Parathyroid adenoma (tissue), 2 donors: ENCODE data around the gene THG1L.
"Not testable (repeated sequence)": the region's sequence is repeated elsewhere in the genome, so short reads cannot be mapped to it uniquely, and the experiment has no call there.

Source experiments
- H2AFZ ChIP-seq: fragments of 300-600 bp; sonication (generic); one replicate; pipeline ENCODE4 v1.7.0; 2017; ENCODE audit warnings: antibody characterized with exemption, mild to moderate bottlenecking
- H3K27ac ChIP-seq: fragments of 300-600 bp; sonication (generic); one replicate; pipeline ENCODE4 v1.7.0; 2017
- H3K27me3 ChIP-seq: fragments of 300-600 bp; sonication (generic); one replicate; pipeline ENCODE4 v1.7.0; 2017; ENCODE audit warnings: low read length; ENCODE audit not compliant: control insufficient read depth, insufficient read depth
- H3K36me3 ChIP-seq: fragments of 300-600 bp; sonication (generic); one replicate; pipeline ENCODE4 v1.7.0; 2017; ENCODE audit warnings: low read length; ENCODE audit not compliant: control insufficient read depth, insufficient read depth
- H3K4me1 ChIP-seq: fragments of 300-600 bp; sonication (generic); one replicate; pipeline ENCODE4 v1.7.0; 2017; ENCODE audit warnings: control low read depth
- H3K4me2 ChIP-seq: fragments of 300-600 bp; sonication (generic); one replicate; pipeline ENCODE4 v1.7.0; 2017; ENCODE audit warnings: low read length
- H3K4me3 ChIP-seq: fragments of 300-600 bp; sonication (generic); one replicate; pipeline ENCODE4 v1.7.0; 2017; ENCODE audit warnings: low read depth, low read length
- H3K79me2 ChIP-seq: fragments of 300-600 bp; sonication (generic); one replicate; pipeline ENCODE4 v1.7.0; 2017; ENCODE audit warnings: control low read depth
- H3K9ac ChIP-seq: fragments of 300-600 bp; sonication (generic); one replicate; pipeline ENCODE4 v1.7.0; 2017; ENCODE audit warnings: mild to moderate bottlenecking
- H3K9me3 ChIP-seq: fragments of 300-600 bp; sonication (generic); one replicate; pipeline ENCODE4 v1.7.0; 2017; ENCODE audit warnings: low read length; ENCODE audit not compliant: control insufficient read depth
- TF ChIP-seq, protein P1 (sequence below): fragments of 300-600 bp; sonication (generic); IDR thresholded peaks from one replicate; pipeline ENCODE4 v1.7.0; 2017; ENCODE audit warnings: antibody characterized with exemption, mild to moderate bottlenecking
- donor health status: primary hyperparathyroidism.

The THG1L gene

DNA sequence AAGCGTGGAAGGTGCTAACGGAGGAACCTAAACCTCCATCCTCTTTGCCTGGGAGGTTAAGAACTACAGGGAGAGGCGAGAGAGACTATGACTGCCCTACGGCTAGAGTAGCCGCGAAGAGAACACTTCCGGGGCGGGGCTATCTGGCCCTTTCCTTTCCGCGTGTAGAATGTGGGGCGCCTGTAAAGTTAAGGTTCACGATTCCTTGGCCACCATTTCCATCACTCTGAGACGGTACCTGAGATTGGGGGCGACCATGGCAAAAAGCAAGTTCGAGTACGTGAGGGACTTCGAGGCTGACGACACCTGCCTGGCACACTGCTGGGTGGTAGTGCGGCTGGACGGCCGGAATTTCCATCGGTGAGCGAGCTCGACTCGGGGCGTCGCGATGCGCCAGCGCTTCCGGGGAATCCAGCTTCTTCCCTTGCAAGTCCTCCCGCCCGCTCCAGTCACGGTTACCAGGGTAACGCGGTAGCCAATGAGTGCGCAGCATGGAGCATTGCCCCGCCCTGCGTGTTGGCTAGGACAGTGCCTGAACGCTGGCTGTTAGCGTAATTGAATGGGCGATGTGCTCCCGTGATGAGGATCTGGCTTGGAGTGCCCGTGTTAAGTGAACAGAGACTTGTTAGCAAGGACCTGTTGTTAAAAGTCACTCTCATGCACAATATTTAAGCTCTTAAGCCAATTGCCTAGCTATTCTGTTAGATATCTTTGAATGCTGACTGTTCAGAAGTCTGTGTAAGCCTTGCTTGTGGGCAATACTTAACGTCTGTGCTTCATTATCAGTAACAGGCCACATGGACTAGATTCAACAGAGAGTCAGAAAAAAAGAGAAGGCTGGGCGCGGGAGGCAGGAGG, at the start of gene THG1L:
TSS of gene THG1L (plus strand) at position 149 of the 858 bp plus-strand sequence. CDS start at position 170, 21 bp downstream.
- H3K9me3 ChIP-seq, result no peaks in the 10 kb centered on the region
- H2AFZ ChIP-seq, result peak within 1 kb of the TSS; percentile 91
- H3K27me3 ChIP-seq, result no peaks in the 10 kb centered on the region
- no peaks in the 10 kb centered on the region for H3K36me3 ChIP-seq
- peak within 1 kb of the TSS; percentile 32 for H3K9ac ChIP-seq
- peak within 1 kb of the TSS; percentile 77 for H3K4me3 ChIP-seq
- no peaks in the 10 kb centered on the region for H3K79me2 ChIP-seq
- TF ChIP-seq, protein P1, sequence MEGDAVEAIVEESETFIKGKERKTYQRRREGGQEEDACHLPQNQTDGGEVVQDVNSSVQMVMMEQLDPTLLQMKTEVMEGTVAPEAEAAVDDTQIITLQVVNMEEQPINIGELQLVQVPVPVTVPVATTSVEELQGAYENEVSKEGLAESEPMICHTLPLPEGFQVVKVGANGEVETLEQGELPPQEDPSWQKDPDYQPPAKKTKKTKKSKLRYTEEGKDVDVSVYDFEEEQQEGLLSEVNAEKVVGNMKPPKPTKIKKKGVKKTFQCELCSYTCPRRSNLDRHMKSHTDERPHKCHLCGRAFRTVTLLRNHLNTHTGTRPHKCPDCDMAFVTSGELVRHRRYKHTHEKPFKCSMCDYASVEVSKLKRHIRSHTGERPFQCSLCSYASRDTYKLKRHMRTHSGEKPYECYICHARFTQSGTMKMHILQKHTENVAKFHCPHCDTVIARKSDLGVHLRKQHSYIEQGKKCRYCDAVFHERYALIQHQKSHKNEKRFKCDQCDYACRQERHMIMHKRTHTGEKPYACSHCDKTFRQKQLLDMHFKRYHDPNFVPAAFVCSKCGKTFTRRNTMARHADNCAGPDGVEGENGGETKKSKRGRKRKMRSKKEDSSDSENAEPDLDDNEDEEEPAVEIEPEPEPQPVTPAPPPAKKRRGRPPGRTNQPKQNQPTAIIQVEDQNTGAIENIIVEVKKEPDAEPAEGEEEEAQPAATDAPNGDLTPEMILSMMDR, result no peak
- no peaks in the 10 kb centered on the region for H3K4me1 ChIP-seq
- peak within 1 kb of the TSS; percentile 94 for H3K27ac ChIP-seq
- peak within 1 kb of the TSS; percentile 81 for H3K4me2 ChIP-seq

- Histone ChIP-seq H3K4me2 (no peak overlapping the region), H3K36me3 (no peaks in the 10 kb centered on the region), H3K9ac (no peak overlapping the region), H3K4me1 (no peaks in the 10 kb centered on the region), H2AFZ (no peak overlapping the region), H3K27me3 (no peaks in the 10 kb centered on the region), H3K9me3 (no peaks in the 10 kb centered on the region), H3K27ac (no peak overlapping the region), H3K79me2 (no peaks in the 10 kb centered on the region), H3K4me3 (no peak overlapping the region)
- TF ChIP-seq, protein P1, result no peak
Measured at GRCh38 chr5:157682257-157682656, 49.0 kb upstream of the THG1L start.

DNA sequence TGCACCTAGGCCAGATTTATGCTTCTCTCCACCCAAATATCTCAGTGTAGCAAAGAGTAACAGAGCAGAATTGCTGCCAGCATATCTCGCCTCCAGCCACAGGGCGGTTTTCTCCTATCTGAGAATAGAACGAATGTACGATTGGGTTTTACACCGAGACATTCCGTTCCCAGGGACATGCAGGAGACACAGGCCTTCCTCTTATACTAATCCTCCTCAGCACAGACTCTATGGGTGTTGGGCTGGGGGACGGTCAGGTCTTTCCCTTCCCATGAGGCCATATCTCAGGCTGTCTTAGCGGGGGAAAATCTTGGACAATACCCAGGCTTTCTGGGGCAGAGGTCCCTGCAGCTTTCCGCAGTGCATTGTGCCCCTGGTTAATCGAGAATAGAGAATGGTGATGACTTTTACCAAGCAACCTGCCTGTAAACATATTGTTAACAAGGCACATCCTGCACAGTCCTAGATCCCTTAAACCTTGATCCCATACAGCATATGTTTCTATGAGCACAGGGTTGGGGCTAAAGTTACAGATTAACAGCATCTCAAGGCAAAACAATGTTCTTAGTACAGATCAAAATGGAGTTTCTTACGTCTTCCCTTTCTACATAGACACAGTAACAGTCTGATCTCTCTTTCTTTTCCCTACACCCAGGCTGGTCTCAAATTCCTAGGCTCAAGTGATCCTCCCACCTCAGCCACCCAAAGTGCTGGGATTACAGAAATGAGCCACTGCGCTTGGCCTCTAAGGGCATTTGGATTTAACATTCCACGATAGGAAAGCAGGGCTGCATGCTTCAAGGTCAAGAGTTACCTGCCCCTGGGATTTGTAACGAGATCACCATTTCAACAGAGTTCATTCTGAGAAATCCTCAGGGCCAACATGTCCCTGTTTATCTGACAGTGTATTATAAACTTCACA, 44.7 kb upstream of the THG1L start:
- H3K4me3 ChIP-seq, H3K27ac ChIP-seq, H3K9me3 ChIP-seq, H3K36me3 ChIP-seq, H3K27me3 ChIP-seq, H3K4me2 ChIP-seq, H3K4me1 ChIP-seq, H3K79me2 ChIP-seq, H3K9ac ChIP-seq: not testable (repeated sequence)
- H2AFZ ChIP-seq, result peak overlapping the region; percentile 17

GRCh38 chr5:157687198-157687554, 44.0 kb upstream of the THG1L start:
- Histone ChIP-seq H3K36me3 (no peaks in the 10 kb centered on the region), H3K9me3 (no peaks in the 10 kb centered on the region), H3K27ac (no peak overlapping the region), H3K4me1 (no peaks in the 10 kb centered on the region), H3K4me3 (no peak overlapping the region), H2AFZ (no peak overlapping the region), H3K27me3 (no peaks in the 10 kb centered on the region), H3K9ac (no peak overlapping the region), H3K4me2 (no peak overlapping the region), H3K79me2 (no peaks in the 10 kb centered on the region)
- TF ChIP-seq, protein P1, result no peak
